AG09319 (cell line): ENCODE results near the gene EML5.

Source experiments
- DNase-seq: peaks from one replicate; pipeline ENCODE4 v3.0.0-alpha.2; 2010; ENCODE audit warnings: low read depth; ENCODE audit errors: extremely low read depth
- TF ChIP-seq, protein P1 (sequence below): IDR thresholded peaks from 2 replicates; pipeline ENCODE4 v1.5.1; 2011; ENCODE audit warnings: low read depth, mild to moderate bottlenecking, inconsistent platforms, low read length, moderate library complexity

Gene EML5

DNA sequence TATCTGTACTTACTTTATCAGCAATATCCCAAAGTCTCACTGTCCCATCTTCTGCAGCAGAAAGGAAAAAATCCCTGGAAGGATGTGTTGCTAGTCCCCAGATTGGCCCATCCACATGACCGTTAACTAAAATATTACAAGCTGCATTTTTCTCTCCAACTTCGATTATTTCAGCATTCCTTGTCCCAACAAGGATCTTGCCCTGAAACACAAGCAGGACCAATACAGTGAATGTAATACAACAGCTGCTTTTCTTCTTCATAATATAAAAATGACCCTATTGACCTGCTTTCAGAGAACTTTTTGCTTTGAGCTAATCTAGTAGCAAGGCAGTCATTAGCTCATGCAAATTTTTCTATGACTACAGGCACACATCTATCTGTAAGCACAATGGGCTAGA, 171.7 kb downstream of the EML5 start:
- no peak for DNase-seq
- TF ChIP-seq, protein P1, sequence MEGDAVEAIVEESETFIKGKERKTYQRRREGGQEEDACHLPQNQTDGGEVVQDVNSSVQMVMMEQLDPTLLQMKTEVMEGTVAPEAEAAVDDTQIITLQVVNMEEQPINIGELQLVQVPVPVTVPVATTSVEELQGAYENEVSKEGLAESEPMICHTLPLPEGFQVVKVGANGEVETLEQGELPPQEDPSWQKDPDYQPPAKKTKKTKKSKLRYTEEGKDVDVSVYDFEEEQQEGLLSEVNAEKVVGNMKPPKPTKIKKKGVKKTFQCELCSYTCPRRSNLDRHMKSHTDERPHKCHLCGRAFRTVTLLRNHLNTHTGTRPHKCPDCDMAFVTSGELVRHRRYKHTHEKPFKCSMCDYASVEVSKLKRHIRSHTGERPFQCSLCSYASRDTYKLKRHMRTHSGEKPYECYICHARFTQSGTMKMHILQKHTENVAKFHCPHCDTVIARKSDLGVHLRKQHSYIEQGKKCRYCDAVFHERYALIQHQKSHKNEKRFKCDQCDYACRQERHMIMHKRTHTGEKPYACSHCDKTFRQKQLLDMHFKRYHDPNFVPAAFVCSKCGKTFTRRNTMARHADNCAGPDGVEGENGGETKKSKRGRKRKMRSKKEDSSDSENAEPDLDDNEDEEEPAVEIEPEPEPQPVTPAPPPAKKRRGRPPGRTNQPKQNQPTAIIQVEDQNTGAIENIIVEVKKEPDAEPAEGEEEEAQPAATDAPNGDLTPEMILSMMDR, result no peak

DNA sequence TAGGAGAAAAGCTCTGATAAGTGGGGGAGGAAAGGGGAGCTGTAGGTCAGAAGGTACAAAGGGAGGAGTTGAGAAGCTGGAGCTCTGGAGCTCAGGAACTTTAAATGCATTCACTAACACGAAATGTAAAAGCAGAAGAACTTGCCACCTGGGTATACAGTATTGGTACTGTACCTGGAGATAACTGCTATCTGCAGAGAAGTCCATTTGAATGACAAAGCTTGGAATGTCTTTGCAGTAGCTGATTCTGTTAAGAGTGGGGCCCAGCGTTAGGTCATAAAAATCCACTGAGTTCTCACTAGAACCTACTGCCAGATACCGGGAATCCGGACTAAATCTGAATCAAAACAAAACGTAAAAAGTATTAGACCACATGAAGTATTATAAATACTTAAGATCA, 174.3 kb downstream of the EML5 start:
- DNase-seq, result no peak
- TF ChIP-seq, protein P1, result no peak

DNA sequence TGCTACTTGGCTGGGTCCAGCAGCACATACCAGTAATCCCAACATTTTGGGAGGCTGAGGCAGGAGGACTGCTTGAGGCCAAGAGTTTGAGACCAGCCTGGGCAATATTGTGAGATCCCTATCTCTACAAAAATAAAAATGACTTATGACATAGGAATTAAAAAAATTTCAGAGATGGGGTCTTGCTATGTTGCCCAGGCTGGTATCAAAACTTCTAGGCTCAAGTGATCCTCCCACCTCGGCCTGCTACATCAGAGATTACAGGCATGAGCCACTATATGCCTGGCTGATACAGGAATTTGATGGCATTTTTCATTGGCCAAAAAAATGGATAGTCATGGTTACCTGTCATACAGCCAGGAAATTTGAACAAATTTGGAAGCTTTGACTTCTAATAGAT, 175.3 kb downstream of the EML5 start:
- DNase-seq, result no peak
- TF ChIP-seq, protein P1, result no peak

DNA sequence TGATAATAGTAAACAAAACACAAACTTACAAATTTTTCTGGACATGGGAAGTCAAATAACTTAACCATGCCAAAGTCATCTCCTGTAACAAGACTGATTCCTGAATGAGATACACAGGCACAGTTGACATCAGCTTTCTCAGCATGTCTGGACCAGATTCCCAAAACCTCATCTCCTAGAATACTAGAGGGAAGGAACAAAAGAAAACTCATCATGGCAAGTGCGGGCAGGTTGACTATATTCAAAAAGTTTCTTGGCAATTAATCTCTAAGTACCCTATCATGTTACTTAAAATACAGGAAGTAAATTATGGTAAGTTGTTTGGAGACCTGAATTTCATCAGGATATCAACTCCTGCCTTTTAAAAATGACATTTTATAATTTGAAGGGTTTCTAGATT, 176.1 kb downstream of the EML5 start:
- DNase-seq, result no peak
- TF ChIP-seq, protein P1, result no peak

DNA sequence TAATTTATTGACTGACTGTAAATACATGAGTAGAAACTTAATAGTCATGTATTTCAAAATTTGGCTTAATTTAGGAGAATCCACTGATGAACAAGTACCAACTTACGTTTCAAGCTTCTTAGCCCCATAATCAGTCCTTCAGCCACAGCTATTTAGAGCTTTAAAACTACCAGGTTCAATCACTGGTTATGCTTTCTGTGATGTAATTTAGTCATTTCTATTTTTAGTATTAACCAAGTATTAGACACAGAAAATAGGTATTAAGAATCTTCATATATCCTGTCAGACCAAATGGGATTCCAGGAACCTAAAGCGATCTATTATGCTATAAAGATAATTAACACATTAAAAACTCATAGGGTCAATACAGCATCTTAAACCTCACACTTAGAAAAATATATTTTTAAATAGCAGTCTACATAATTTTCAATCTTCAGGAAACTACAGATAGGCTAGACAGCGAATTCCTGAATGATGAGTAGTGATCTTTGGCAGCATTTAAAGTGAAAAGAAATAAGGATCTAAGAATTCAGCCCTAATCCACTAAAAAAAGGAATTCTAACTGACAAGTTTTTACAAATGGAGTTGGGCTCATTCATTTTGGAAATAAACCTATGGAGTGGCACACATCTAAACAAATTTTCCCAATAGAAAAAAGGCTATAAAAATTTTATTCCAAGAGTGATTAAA, 178.4 kb downstream of the EML5 start:
- peak; percentile 10 for DNase-seq
- TF ChIP-seq, protein P1, result no peak

DNA sequence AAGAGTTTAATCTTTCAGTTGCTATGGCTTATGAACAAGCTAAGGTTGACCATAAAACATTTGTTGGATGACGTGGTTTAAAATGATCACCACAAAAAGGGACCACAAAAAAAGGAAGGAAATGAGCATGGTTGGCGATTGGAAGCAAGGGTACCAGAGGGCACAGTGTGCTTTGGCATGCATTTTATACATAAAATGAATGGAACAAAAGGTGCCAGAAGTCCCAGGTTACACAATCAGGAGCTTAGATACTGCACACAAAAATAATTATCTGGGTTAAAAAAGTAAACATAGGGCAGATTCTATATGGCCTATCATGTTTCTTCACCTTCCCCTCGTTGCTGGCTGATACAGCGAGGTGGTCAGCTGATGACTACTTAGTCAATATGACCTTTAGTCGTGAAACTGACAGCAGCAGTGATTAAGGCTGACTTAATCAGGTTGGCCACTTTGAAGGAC, 179.2 kb downstream of the EML5 start:
- no peak for DNase-seq
- TF ChIP-seq, protein P1, result no peak

DNA sequence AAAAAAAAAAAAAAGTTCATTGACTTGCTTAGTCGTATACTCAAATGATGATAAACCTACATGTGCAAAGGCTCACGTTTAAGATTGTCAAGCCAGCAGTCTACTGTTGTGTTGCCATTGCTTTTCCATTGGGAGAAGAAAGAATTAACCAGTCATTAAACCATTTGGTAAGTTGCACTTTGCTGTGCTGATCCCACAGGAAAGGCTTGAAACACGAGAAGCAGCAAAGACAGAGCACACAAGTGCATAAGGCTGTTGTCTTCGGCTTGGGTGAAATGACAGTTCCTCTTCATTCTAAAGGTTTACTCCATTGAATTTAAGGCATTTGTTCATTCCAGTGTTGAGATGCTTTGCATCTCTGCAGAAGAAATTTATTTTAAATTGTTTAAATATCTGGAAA, 179.8 kb downstream of the EML5 start:
- no peak for DNase-seq
- TF ChIP-seq, protein P1, result no peak
